Common myeloid progenitor, CD34-positive (primary cell): ENCODE measurements around the gene VEGFA.
A peak's percentile ranks its signal among the peaks of the same experiment; 100 is the strongest.

ENCODE experiments used
- CTCF ChIA-PET: fragments of 350-600 bp; sonication (Branson Sonifier 250); formaldehyde crosslinking; loops from one replicate; lab custom pipeline; 2021; ENCODE audit warnings: antibody characterized with exemption; lab: Charles Lee
- POLR2A ChIA-PET: fragments of 350-600 bp; sonication (Branson Sonifier 250); formaldehyde crosslinking; loops from one replicate; lab custom pipeline; 2021; ENCODE audit warnings: antibody characterized with exemption; lab: Charles Lee
- DNase-seq, 3 donors: peaks; one replicate each; pipeline versions ENCODE4 v3.0.0 to v3.0.0-alpha.2; 2013
- H3K27ac ChIP-seq, 2 experiments: 1 replicate in 1 of 2; 2 replicates in 1 of 2; pipeline ENCODE4 v1.7.0; 2013; ENCODE audit warnings: inconsistent platforms in 2 of 2, low read length in 2 of 2, mild to moderate bottlenecking in 2 of 2, low read depth in 1 of 2, moderate library complexity in 1 of 2; ENCODE audit not compliant: severe bottlenecking in 2 of 2, insufficient read depth in 1 of 2, poor library complexity in 1 of 2
- H3K27me3 ChIP-seq, 5 experiments: replicated peaks in 2 of 5; 1 replicate in 3 of 5; 2 replicates in 2 of 5; pipeline versions ENCODE4 v1.6.1 to v1.7.0; 2013; ENCODE audit warnings: low read length in 4 of 5, mild to moderate bottlenecking in 2 of 5, moderate library complexity in 2 of 5, inconsistent platforms in 1 of 5; ENCODE audit not compliant: insufficient read depth in 5 of 5, control insufficient read depth in 4 of 5
- H3K36me3 ChIP-seq, 4 experiments: 1 replicate in 2 of 4; 2 replicates in 2 of 4; pipeline versions ENCODE4 v1.6.1 to v1.7.0; 2013; ENCODE audit warnings: low read length in 3 of 4, control low read depth in 1 of 4, mild to moderate bottlenecking in 1 of 4; ENCODE audit not compliant: control insufficient read depth in 4 of 4, insufficient read depth in 4 of 4
- H3K4me1 ChIP-seq, 4 experiments: 1 replicate in 3 of 4; 2 replicates in 1 of 4; pipeline versions ENCODE4 v1.6.1 to v1.7.1; 2013; ENCODE audit warnings: low read length in 3 of 4, mild to moderate bottlenecking in 3 of 4, control low read depth in 1 of 4, inconsistent platforms in 1 of 4, moderate library complexity in 1 of 4; ENCODE audit not compliant: control insufficient read depth in 4 of 4, insufficient read depth in 4 of 4; ENCODE audit errors: control extremely low read depth in 1 of 4
- H3K4me3 ChIP-seq, 7 experiments: 1 replicate in 4 of 7; 2 replicates in 3 of 7; pipeline versions ENCODE4 v1.5.1 to v1.7.0; 2013; ENCODE audit warnings: mild to moderate bottlenecking in 7 of 7, low read length in 6 of 7, moderate library complexity in 6 of 7, inconsistent platforms in 2 of 7, low read depth in 2 of 7, control low read depth in 1 of 7; ENCODE audit not compliant: insufficient read depth in 4 of 7, control insufficient read depth in 1 of 7; ENCODE audit errors: extremely low read depth in 1 of 7
- H3K9me3 ChIP-seq, 5 experiments: 1 replicate in 4 of 5; 2 replicates in 1 of 5; pipeline versions ENCODE4 v1.6.1 to v1.7.1; 2013; ENCODE audit warnings: low read length in 4 of 5, mild to moderate bottlenecking in 2 of 5, inconsistent platforms in 1 of 5, low read depth in 1 of 5, moderate library complexity in 1 of 5; ENCODE audit not compliant: control insufficient read depth in 4 of 5, insufficient read depth in 2 of 5; ENCODE audit errors: control extremely low read depth in 1 of 5
- WGBS: methylation state at CpG from one replicate; pipeline ENCODE4 v1.1.5; 2013; ENCODE audit not compliant: insufficient coverage; 5-methylcytosine and 5-hydroxymethylcytosine counted together

The VEGFA gene

DNA sequence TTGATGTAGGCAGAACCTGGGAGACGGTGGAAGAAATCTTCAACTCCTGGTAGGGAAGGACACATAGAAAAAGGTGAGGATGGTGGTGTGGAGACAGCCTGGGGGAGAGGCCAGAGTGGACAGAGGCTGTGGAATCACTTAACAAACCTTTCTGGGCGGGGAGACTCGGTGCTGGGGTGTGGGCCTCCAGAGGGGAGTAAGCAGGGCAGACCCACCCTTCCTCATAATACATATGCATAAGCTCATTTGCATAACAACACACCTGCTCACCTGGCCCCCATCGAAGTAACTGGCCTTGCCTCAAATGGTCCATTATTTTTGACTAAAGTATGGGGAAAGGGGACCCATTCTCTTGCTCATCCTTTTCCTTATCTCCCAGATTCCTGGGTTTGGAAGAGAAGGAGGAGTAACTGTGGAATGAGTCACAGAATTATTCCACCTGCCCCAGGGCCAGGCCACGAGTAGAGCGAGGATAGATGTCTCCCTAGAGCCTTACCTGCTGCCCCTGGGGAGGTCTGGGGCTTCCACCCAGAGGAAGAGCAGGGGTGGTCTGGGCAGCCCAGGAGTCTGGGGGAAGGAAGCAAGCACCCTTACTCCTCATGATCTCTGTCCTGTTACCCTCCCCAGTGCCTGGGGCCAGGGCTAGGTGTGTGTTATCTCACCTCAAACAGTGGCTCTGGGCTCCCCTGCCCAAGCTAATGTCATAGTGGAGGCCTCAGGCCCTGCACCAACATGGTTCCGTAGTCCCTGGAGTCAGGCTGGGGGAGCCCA lies 10.7 kb upstream of the VEGFA start:
- H3K9me3 ChIP-seq: no peaks in the 10 kb centered on the region
- peaks cover 0 to 3% (median 0%) of the 10 kb centered on the region in 5 experiments for H3K27me3 ChIP-seq
- no peak overlapping the region for H3K4me3 ChIP-seq
- CTCF ChIA-PET: interaction anchor here (0.7 to 6.8 kb wide), 13 partner anchors 10 to 321 kb away, joined by 3 to 58 read pairs (median 5); partner anchors contain the start of gene VEGFA
- H3K27ac ChIP-seq: no peak overlapping the region
- 94% methylated on average over 3 of the region's 7 CpGs for WGBS
- no peaks in the 10 kb centered on the region for H3K36me3 ChIP-seq
- POLR2A ChIA-PET: no interaction called here
- no peak for DNase-seq
- peaks cover 0 to 6% (median 2%) of the 10 kb centered on the region in 4 experiments for H3K4me1 ChIP-seq

DNA sequence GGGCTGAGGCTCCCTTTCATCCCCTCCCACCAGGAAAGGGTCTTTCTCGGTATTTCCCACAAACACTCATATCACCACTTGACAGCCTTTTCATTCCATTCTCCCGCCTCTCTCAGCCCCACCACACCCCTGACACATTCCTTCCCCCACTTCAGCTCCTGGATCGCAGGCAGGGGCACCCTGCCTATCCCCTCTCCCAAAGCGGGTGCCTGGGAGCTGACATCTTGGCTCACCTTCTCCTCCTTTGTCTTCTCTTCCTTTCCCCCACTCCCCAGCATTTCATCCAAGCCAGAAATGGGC lies 10.2 kb upstream of the VEGFA start:
- Histone ChIP-seq H3K4me3 (no peak overlapping the region), H3K27ac (no peak overlapping the region), H3K9me3 (no peaks in the 10 kb centered on the region), H3K4me1 (peaks cover 0 to 6% (median 2%) of the 10 kb centered on the region in 4 experiments), H3K36me3 (no peaks in the 10 kb centered on the region), H3K27me3 (peaks cover 0 to 3% (median 0%) of the 10 kb centered on the region in 5 experiments)
- WGBS: 96% methylated on average over 3 of the region's 4 CpGs
- no peak for DNase-seq
- CTCF ChIA-PET: interaction anchor here (0.6 to 6.8 kb wide), 9 partner anchors 10 to 351 kb away, joined by 3 to 58 read pairs (median 6); partner anchors contain the start of gene VEGFA
- POLR2A ChIA-PET: no interaction called here

DNA sequence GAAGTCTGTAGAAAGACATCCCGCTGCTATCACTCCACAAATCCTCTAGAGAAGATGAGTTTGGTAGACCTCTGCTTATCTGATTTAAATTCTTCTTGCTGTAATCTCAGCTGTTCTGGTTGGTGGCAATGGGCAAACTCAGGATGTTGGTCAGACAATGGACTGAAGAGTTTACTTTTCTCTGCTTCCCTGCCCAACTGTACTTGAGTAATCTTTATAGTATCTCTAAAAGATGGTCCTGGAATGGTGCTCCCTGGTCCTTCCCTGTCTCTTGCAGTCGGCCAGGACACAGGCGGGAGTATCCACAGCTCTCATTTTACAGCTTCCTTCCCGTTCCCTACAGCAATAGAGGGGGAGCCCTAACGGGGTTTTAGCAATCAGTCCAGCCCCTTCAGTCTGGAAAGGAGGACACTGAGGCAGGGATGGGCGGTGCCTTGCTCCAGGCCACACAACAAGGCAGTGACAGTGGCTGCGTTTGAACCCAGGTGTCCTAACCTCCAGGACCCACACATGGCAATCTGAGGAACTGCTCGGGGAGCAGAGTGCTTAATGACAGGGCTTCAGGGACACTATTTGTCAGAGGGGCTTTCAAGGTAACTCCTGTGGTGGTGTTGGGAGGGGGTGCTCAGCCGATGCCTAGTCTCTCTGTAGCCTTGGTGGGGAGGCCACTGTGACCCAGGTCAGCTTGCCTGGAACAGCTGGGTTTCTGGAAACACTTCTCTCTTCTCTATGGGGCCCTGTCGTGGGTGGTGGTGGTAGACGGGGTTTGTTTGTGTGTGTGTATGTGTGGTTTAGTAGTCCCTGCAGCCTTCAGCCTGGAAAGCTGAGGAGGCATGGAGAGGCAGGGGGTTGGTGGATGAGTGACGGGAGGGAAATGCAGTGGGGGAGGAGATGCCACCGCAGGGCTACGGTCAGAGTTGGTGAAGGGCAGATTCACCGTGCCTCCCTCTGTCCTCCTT lies 9.5 kb upstream of the VEGFA start:
- peaks cover 0 to 6% (median 2%) of the 10 kb centered on the region in 4 experiments for H3K4me1 ChIP-seq
- 87% methylated on average over 12 of the region's 15 CpGs for WGBS
- no peak overlapping the region for H3K27ac ChIP-seq
- peaks cover 0 to 3% (median 0%) of the 10 kb centered on the region in 5 experiments for H3K27me3 ChIP-seq
- no peaks in the 10 kb centered on the region for H3K9me3 ChIP-seq
- H3K4me3 ChIP-seq: no peak overlapping the region
- no peak for DNase-seq
- H3K36me3 ChIP-seq: no peaks in the 10 kb centered on the region
- ChIA-PET CTCF (interaction anchor here (0.6 to 6.8 kb wide), 11 partner anchors 9 to 351 kb away, joined by 3 to 58 read pairs (median 6); partner anchors contain the start of gene VEGFA), POLR2A (no interaction called here)

DNA sequence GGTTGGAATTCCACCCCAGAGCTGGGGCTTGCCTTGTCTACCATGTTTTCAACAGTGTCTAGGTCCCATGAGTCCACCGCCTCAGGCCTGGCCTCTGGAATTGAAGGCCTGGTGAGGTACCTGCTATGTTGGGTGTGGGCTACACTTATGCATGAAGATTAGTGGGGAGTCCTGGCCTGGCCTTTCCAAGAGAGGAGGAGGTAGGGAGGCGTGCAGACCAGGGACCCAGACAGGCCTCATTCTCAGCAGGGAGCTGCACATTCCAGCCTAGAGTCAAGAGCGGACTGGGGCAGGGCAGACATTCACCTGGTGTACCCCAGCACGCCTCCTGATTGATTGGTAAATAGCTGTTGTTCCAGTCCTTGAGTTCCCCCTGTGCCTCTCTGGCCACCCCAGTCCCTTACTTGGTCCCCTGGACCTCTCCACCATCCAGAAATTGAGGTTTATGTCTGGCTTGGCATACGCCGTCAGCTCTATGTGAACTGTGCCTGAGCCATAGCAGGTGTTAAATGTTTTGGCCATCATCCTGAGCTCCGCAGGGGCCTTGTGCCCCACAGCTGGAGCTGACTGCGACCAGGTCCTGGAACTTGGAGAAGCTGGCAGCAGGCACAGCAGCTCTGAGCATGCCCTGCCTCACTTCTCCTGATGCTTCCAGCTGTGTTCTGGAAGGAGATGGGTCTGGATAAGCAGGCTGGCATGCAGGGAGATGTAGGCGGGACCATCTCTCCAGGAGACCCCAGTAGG lies 8.2 kb upstream of the VEGFA start:
- ChIA-PET POLR2A (no interaction called here), CTCF (interaction anchor here (0.9 to 6.8 kb wide), 12 partner anchors 8 to 558 kb away, joined by 3 to 58 read pairs (median 6); partner anchors contain the start of gene VEGFA)
- Histone ChIP-seq H3K27ac (no peak overlapping the region), H3K36me3 (no peaks in the 10 kb centered on the region), H3K4me3 (no peak overlapping the region), H3K27me3 (peaks cover 0 to 3% (median 0%) of the 10 kb centered on the region in 5 experiments), H3K4me1 (peaks cover 0 to 6% (median 2%) of the 10 kb centered on the region in 4 experiments), H3K9me3 (no peaks in the 10 kb centered on the region)
- 97% methylated on average over 9 of the region's 9 CpGs for WGBS
- DNase-seq: no peak

DNA sequence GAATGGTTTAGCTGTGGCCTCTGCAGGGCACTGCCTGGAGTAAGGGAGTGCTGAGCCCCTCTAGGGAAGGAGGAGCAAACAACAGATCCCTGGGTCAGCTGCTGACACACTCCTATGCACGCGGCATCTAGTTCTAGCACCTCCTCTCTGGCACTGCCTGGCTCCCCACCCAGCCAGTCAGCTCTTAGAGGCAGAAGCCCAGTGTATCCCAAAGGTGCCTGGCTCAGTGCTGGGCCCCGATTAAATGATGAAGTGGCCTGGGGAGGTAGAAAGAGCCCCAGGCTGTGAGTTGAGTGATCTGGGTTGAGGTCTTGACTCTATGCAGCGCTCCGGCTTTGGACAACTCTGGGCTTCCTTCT lies 7.6 kb upstream of the VEGFA start:
- Histone ChIP-seq H3K27me3 (peaks cover 0 to 3% (median 0%) of the 10 kb centered on the region in 5 experiments), H3K36me3 (no peaks in the 10 kb centered on the region), H3K4me3 (no peak overlapping the region), H3K9me3 (no peaks in the 10 kb centered on the region), H3K4me1 (peaks cover 0 to 6% (median 2%) of the 10 kb centered on the region in 4 experiments), H3K27ac (no peak overlapping the region)
- DNase-seq: no peak
- POLR2A ChIA-PET: no interaction called here
- WGBS: 100% methylated on average over 2 of the region's 5 CpGs
- CTCF ChIA-PET: interaction anchor here (1.0 to 6.8 kb wide), 10 partner anchors 7 to 312 kb away, joined by 3 to 58 read pairs (median 8); partner anchors contain the start of gene VEGFA

DNA sequence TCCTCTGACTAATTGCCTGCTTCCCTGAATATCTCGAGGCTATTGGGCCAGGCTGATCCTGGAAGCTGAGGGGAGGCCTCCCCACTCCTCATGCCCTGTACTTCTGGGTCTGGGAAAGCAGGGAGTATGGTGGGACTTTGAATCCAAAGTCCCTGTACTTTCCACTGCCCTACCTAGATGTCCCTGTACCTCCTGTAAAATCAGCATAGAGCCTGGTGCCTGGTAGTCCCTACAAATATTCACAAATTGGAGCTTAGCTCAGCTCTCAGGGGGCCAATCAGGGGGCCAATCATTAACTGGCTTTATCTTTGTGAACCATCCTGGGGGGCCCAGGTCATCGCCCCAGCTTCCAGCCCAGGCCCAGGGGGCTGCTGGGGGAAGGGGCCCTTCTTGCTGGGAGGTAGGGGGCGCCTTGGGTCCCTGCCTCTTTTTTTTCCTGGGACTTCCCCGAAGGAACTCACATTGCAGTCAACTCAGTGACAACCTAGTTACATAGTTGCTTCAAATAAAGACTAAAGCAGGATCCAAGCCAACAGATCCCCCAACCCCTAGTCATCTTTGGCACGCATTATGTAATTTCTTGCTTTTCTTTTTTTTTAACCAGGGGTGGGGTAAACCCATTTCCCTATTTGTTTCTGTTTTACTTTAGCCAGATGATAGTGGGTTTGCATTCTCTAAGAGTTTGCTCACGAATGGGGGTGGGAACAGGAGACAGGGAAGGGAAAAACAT lies 6.9 kb upstream of the VEGFA start:
- H3K9me3 ChIP-seq: no peaks in the 10 kb centered on the region
- H3K4me3 ChIP-seq: no peak overlapping the region
- H3K36me3 ChIP-seq: no peaks in the 10 kb centered on the region
- POLR2A ChIA-PET: no interaction called here
- H3K4me1 ChIP-seq: peaks cover 0 to 6% (median 2%) of the 10 kb centered on the region in 4 experiments
- DNase-seq: peak; percentile 43 to 82 (median 79)
- CTCF ChIA-PET: interaction anchor here (0.7 to 6.8 kb wide), 11 partner anchors 10 to 315 kb away, joined by 3 to 58 read pairs (median 7); no protein-coding TSS in a partner anchor
- WGBS: 25% methylated on average over 2 of the region's 6 CpGs
- H3K27ac ChIP-seq: no peak overlapping the region
- peaks cover 0 to 3% (median 0%) of the 10 kb centered on the region in 5 experiments for H3K27me3 ChIP-seq
